Effector memory CD4-positive, alpha-beta T cell (primary cell): ENCODE results near the gene ISLR2.

Experiments
- DNase-seq, 3 donors: peaks; one replicate each; pipeline ENCODE4 v3.0.0-alpha.2; 2020
- H3K27ac ChIP-seq: 2 replicates; pipeline ENCODE4 v1.7.0; 2013; ENCODE audit warnings: mild to moderate bottlenecking, low read length, moderate library complexity; ENCODE audit not compliant: insufficient read depth, poor library complexity, severe bottlenecking
- H3K27me3 ChIP-seq: replicated peaks from 2 replicates; pipeline ENCODE4 v1.7.0; 2013; ENCODE audit warnings: mild to moderate bottlenecking, low read length; ENCODE audit not compliant: insufficient read depth, control insufficient read depth, poor library complexity, severe bottlenecking
- H3K36me3 ChIP-seq: 2 replicates; pipeline ENCODE4 v1.7.0; 2013; ENCODE audit warnings: mild to moderate bottlenecking, low read length, moderate library complexity; ENCODE audit not compliant: control insufficient read depth, insufficient read depth
- H3K4me1 ChIP-seq: 2 replicates; pipeline ENCODE4 v1.7.0; 2013; ENCODE audit warnings: low read length, mild to moderate bottlenecking; ENCODE audit not compliant: control insufficient read depth, insufficient read depth, poor library complexity, severe bottlenecking
- H3K4me3 ChIP-seq: 2 replicates; pipeline ENCODE4 v1.7.0; 2013; ENCODE audit warnings: low read length, low read depth, mild to moderate bottlenecking; ENCODE audit not compliant: insufficient read depth, poor library complexity, severe bottlenecking
- H3K9me3 ChIP-seq: 2 replicates; pipeline ENCODE4 v1.7.0; 2013; ENCODE audit warnings: mild to moderate bottlenecking, low read length, moderate library complexity; ENCODE audit not compliant: control insufficient read depth

Gene ISLR2

DNA sequence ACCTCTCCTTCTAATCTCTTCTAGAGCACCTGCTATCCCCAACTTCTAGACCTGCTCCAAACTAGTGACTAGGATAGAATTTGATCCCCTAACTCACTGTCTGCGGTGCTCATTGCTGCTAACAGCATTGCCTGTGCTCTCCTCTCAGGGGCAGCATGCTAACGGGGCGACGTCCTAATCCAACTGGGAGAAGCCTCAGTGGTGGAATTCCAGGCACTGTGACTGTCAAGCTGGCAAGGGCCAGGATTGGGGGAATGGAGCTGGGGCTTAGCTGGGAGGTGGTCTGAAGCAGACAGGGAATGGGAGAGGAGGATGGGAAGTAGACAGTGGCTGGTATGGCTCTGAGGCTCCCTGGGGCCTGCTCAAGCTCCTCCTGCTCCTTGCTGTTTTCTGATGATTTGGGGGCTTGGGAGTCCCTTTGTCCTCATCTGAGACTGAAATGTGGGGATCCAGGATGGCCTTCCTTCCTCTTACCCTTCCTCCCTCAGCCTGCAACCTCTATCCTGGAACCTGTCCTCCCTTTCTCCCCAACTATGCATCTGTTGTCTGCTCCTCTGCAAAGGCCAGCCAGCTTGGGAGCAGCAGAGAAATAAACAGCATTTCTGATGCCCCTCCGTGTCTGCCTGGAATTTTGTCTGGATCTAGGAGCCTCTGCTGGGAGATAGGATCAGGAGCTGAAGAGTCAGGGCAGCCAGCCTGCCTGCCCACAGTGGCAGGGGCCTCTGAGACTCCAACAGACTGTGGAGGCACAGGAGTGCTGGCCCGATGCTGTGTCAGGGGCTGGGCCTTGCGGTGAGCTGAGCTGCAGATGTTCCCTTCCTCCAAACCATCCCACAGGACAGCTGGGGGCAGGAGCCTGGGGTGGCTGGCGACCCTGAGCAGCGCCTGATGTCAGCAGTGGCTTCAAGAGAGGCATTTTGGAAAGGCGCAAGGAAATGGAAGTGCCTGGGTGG, 46.2 kb downstream of the ISLR2 start:
- no peaks in the 10 kb centered on the region for H3K36me3 ChIP-seq
- H3K9me3 ChIP-seq = no peaks in the 10 kb centered on the region
- no peaks in the 10 kb centered on the region for H3K4me1 ChIP-seq
- H3K27me3 ChIP-seq = no peaks in the 10 kb centered on the region
- no peak overlapping the region for H3K27ac ChIP-seq
- no peak overlapping the region for H3K4me3 ChIP-seq
- DNase-seq = no peak

DNA sequence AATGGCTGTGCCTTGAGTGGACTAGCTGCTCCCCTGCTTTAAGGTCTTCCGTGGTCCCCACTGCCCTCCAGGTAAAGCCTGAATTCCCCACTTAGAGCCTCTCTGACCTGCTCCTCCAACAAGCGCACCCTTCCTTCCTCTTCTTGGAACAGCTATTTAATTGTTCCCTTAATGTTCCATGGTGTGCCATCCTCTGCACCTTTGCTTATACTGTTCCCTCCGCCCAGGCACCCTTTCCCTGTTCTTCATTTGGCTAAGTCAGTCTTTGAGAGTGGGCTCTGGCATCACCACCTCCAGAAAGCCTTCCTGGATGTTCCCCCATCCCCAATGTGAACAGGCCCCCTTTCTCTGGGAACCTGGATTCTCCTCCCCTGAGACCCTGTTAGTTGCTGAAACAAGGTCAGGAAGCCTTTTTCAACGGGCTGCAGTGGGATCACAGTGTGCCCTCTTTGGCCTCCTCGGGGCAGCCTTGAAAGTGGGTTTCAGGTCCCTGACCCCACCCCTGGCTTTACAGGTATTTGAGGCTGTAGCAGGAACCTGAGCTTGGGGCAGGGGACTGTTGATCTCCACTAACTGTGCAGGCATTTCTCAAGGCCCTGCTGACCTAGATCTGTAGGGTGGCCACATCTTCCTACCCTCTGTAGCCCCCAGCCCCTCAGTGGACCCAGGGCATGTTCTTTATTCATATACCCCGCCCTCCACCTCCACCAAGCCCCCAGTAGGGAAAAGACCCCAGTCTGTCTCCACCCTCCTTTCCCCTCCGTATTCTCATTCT, 48.1 kb downstream of the ISLR2 start:
- Histone ChIP-seq H3K4me3 (no peak overlapping the region), H3K27ac (no peak overlapping the region), H3K9me3 (no peaks in the 10 kb centered on the region), H3K36me3 (no peaks in the 10 kb centered on the region), H3K4me1 (no peaks in the 10 kb centered on the region), H3K27me3 (no peaks in the 10 kb centered on the region)
- no peak for DNase-seq

DNA sequence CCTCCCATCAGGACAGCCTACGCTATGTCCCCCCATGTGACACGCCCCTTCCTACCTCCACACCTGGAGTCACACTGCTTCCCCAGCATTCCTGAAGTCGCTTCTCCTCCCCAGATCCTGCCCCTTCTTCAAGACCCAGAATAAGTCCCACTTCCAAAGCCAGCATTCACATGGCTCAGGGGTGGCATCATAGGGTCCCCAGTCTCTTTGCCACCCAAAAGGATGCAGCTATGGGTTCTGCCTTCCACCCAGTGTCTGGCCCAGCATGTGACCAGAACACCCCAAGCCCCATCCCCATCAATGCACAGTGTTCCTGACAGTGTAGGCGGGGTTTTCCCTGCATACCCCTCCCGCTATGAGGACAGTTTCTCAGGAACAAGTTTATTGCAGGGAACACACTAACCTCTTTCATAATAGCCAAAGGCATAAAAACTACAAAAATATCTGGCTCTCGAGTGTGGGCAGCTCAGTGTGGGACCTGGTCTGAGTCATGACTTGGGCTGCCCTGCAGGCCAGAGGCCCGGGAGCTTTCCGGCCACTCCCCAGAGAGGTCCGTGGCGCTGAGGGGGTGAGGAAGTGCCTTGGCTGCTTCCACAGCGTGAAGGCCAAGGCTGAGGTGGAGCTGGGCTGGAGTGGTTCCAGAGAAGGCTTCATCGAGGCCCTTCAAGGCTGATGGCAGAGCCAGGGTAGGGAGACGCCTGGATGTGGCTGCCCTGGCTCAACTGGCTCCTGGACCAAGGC, 48.9 kb downstream of the ISLR2 start:
- H3K36me3 ChIP-seq = no peaks in the 10 kb centered on the region
- no peaks in the 10 kb centered on the region for H3K9me3 ChIP-seq
- no peak overlapping the region for H3K27ac ChIP-seq
- no peaks in the 10 kb centered on the region for H3K27me3 ChIP-seq
- no peaks in the 10 kb centered on the region for H3K4me1 ChIP-seq
- no peak for DNase-seq
- no peak overlapping the region for H3K4me3 ChIP-seq

DNA sequence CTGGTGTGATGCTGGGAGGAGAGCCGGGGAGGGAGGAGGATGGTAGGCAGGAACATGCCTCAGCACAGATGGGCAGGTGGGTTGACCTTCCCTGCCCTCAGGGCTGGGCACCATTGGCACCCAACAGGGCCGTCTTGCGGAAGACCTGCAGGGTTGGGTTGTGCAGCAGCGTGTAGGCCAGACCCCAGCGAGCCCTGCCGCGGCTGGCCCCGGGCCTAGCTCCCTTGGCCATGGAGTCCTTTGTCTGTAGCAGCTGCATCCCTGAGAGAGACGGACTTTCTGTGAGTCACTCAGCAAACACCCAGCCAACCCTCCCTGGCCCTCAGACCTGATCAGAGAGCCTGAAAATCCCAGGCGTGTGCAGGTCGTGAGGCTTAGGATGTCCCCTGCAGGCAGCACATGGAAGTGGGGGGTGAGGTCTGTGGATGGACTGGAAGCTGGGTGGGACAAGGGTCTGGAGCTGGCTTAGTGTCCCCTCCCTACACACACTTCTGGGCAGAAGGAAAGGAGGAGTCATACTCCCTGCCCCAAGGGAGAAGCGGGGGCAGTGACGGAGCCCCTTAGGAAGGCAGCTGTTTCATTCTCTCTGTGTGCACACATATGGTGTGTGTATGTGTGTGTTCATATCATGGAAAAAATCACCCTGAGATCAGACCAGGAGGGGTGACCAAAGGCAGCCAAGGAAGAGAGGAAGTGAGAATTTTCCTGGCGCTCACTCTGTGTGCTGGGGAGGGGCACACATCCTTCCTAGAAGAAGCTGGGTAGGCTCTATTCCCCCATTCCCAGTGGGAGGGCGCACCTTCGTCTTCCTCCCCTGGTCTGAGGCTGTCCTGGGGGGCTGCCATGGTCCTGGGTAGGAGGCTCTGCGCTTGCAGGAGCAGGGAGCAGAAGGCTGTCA, 49.8 kb downstream of the ISLR2 start:
- no peaks in the 10 kb centered on the region for H3K27me3 ChIP-seq
- no peaks in the 10 kb centered on the region for H3K9me3 ChIP-seq
- H3K4me3 ChIP-seq = no peak overlapping the region
- H3K4me1 ChIP-seq = no peaks in the 10 kb centered on the region
- DNase-seq = no peak
- no peak overlapping the region for H3K27ac ChIP-seq
- no peaks in the 10 kb centered on the region for H3K36me3 ChIP-seq

DNA sequence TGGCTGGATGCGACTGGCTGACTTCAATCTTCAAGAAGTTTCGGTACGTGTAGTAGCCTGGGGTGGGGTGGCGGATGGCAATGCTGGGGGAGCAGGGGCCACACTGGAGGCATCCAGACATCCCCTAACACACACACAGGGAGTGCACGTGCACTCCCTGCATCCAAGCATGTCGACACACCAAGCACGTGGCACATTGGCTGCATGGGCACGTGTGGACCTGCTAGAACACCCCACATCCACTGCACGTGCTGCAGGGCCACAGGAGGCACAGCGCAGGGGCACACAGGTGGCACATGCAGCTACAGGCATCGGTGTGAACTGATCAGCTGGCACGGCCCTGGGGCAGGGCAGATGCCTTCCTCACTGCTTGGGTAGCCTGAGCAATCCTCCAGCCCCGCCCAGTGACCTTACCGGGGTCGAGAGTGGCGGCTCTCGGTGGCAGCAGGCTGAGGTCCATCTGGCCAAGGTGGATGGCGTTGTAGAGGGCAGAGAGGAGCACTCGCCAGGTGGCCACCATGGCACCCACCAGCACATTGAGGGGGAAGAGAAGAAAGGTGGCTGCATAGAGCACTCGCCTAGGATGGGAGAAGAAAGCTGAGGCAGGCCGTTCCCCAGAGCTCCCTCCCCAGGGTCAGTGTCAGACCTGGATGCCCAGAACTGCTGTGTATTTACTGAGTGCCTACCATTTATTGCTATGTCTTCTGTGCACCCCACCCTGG, 50.7 kb downstream of the ISLR2 start:
- Histone ChIP-seq H3K36me3 (no peaks in the 10 kb centered on the region), H3K27me3 (no peaks in the 10 kb centered on the region), H3K27ac (no peak overlapping the region), H3K9me3 (no peaks in the 10 kb centered on the region), H3K4me3 (no peak overlapping the region), H3K4me1 (no peaks in the 10 kb centered on the region)
- DNase-seq = no peak

DNA sequence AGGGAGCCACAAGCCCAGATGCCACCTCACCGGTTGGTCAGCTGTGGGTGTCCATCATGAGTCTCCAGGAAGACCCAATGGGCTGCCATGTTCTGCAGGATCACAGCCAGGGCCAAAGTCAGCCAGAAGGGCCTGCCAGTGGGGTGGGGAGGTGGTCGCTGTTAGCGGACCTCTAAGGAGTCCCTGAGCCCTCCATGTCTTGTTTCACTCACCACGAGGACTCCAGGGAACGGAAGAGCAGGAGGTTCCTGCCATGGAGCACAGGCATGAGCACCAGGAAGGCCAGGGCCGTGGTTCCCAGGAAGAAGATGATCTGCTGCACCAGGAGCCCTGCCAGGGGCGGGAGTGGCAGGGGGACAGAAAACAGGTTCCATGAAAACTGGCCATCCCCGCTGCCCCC, 51.7 kb downstream of the ISLR2 start:
- Histone ChIP-seq H3K27ac (no peak overlapping the region), H3K36me3 (no peaks in the 10 kb centered on the region), H3K4me1 (no peaks in the 10 kb centered on the region), H3K9me3 (no peaks in the 10 kb centered on the region), H3K4me3 (no peak overlapping the region), H3K27me3 (no peaks in the 10 kb centered on the region)
- no peak for DNase-seq

DNA sequence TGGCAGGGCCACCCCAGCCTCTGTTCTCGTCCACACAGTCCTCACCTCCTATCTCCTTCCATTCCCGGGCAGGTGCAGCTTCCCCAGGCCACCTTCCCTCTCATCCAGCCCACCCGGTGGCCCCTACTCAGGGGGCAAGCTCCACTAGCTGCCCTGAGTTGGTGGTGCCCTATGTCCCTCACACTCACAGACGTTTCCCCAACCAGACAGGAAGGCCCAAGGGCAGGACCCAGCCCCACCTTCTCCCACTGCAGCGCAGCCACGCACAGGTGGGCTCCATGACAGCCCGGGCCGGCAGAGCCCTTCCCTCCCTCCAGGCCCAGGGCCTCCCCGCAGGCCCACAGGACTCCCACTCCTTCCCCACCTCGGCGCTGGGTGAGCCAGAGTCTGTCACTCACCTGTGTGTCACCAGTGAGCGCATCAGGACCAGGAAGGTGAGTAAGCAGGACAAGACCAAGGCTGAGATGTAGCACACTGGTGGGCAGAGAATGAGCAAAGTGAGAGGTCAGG, 54.3 kb downstream of the ISLR2 start:
- Histone ChIP-seq H3K4me3 (no peak overlapping the region), H3K9me3 (no peaks in the 10 kb centered on the region), H3K36me3 (no peaks in the 10 kb centered on the region), H3K27me3 (no peaks in the 10 kb centered on the region), H3K4me1 (no peaks in the 10 kb centered on the region), H3K27ac (no peak overlapping the region)
- DNase-seq = no peak

DNA sequence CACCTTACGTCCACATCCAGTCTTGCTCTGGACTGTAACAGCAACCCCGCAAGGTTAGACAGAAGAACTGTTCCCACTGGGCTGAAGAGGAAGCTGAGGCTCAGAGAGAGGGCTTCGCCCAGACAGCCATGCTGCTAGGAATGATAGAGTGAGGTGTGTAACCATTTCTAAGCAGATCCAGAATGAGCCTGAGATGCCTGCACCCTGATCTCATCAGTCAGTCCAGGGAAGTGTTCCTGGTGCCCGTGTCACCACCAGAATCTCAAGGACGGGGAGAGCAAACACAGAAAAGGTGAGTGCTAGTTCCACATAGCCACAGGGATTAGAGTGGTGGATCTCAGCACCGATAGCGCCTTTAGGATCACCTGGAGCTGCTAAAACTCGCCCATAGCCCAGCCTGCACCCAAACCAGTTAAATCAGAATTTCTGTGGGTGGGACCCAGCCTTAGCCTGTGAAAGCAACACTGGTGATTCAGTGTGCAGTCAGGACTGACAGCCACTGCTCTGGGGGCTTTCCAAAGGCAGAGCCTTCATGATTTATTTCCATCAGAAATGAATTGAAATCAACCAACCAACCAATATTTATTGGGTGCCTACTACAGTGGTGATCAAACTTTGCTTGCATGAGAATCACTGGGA, 55.4 kb downstream of the ISLR2 start:
- DNase-seq = no peak
- H3K27ac ChIP-seq = no peak overlapping the region
- H3K4me3 ChIP-seq = no peak overlapping the region
- no peaks in the 10 kb centered on the region for H3K9me3 ChIP-seq
- no peaks in the 10 kb centered on the region for H3K27me3 ChIP-seq
- H3K4me1 ChIP-seq = no peaks in the 10 kb centered on the region
- no peaks in the 10 kb centered on the region for H3K36me3 ChIP-seq
